Panc1 (cell line): ENCODE results near the gene TRAK2. TPM values are rescaled to one million over a fixed set of nuclear protein-coding genes. Genes with fewer than 3 reads are reported as not detected.
"Not testable (repeated sequence)": the region's sequence is repeated elsewhere in the genome, so short reads cannot be mapped to it uniquely, and the experiment has no call there.

Experiments used
- ATAC-seq: fragments of 200-7000 bp; cut with Tn5 transposase; 2 replicates; pipeline ENCODE4 v1.9.1; 2020; ENCODE audit warnings: mild to moderate bottlenecking, moderate library complexity
- BruUV-seq: library from RNA; stranded (reverse); fragments of 400-500 nt; replicated peaks from 2 replicates; lab custom pipeline; 2021; lab: Mats Ljungman, UMichigan
- CTCF ChIA-PET: fragments of 300-600 bp; sonication (Branson Sonifier 250); formaldehyde crosslinking; loops from one replicate; lab custom pipeline; 2022; ENCODE audit warnings: antibody characterized with exemption; lab: Charles Lee
- POLR2A ChIA-PET: fragments of 300-600 bp; sonication (Branson Sonifier 250); formaldehyde crosslinking; loops from one replicate; lab custom pipeline; 2022; ENCODE audit warnings: antibody characterized with exemption; lab: Charles Lee
- DNase-seq: peaks from one replicate; pipeline ENCODE4 v3.0.0-alpha.2; 2010; ENCODE audit warnings: low read depth, low spot score
- H3K27ac ChIP-seq: 2 replicates; pipeline ENCODE4 v1.5.1; 2011; ENCODE audit warnings: mild to moderate bottlenecking, low read length, inconsistent platforms
- H3K27me3 ChIP-seq: fragments of 200-500 bp; sonication (Bioruptor generic); 2 replicates; pipeline ENCODE4 v1.6.0; 2014; ENCODE audit warnings: low read length, inconsistent platforms; ENCODE audit not compliant: control insufficient read depth, insufficient read depth
- H3K36me3 ChIP-seq: fragments of 200-500 bp; sonication (Bioruptor generic); 2 replicates; pipeline ENCODE4 v1.5.1; 2014; ENCODE audit warnings: inconsistent platforms, mild to moderate bottlenecking, low read length, moderate library complexity; ENCODE audit not compliant: control insufficient read depth, insufficient read depth
- H3K4me1 ChIP-seq: 2 replicates; pipeline ENCODE4 v1.5.1; 2011; ENCODE audit warnings: inconsistent platforms, mild to moderate bottlenecking, low read length, moderate library complexity; ENCODE audit not compliant: control insufficient read depth, insufficient read depth
- H3K4me3 ChIP-seq, 2 experiments: 2 replicates each; pipeline ENCODE4 v1.5.1; 2011 to 2012; ENCODE audit warnings: low read depth in 2 of 2, low read length in 2 of 2, mild to moderate bottlenecking in 2 of 2, inconsistent platforms in 1 of 2, moderate library complexity in 1 of 2
- H3K9me3 ChIP-seq: fragments of 200-500 bp; sonication (Bioruptor generic); 2 replicates; pipeline ENCODE4 v1.5.1; 2014; ENCODE audit warnings: low read depth, mild to moderate bottlenecking, inconsistent platforms, low read length, moderate library complexity; ENCODE audit not compliant: control insufficient read depth, insufficient read depth
- POLR2AphosphoS5 ChIP-seq: IDR thresholded peaks from 2 replicates; pipeline ENCODE4 v1.6.1; 2012; ENCODE audit warnings: mild to moderate bottlenecking, low read depth, low read length, moderate library complexity
- SIN3A ChIP-seq: IDR thresholded peaks from 2 replicates; pipeline ENCODE4 v1.6.1; 2012; ENCODE audit warnings: low read depth, mild to moderate bottlenecking, low read length, moderate library complexity, borderline replicate concordance; ENCODE audit not compliant: insufficient read depth
- TCF7L2 ChIP-seq: IDR thresholded peaks from 2 replicates; pipeline ENCODE4 v1.6.1; 2011; ENCODE audit warnings: mild to moderate bottlenecking, low read depth, low read length, inconsistent platforms
- in situ Hi-C: cut with HindIII; loops from 2 replicates; pipeline ENCODE4 v1.10.0; 2016; ENCODE audit warnings: low sequenced_read_pairs, low pct_unique_long_range_greater_than_20kb
- intact Hi-C: fragments of 100-400 bp; cut with micrococcal nuclease; formaldehyde crosslinking; loops from one replicate; pipeline ENCODE4 v1.10.0; 2022; ENCODE audit not compliant: unreplicated experiment
- total RNA-seq: library from RNA; stranded (reverse); gene quantifications from one replicate; pipeline ENCODE4 v1.2.1, GENCODE V29; 2021; ENCODE audit not compliant: unreplicated experiment
- TF ChIP-seq, protein P1 (sequence below): fragments of 450-650 bp; IDR thresholded peaks from 2 replicates; pipeline ENCODE4 v1.5.1; 2017; ENCODE audit warnings: mild to moderate bottlenecking
- TF ChIP-seq, protein P2 (sequence below), 2 experiments: IDR thresholded peaks; 2 replicates each; pipeline ENCODE4 v1.6.1; 2011 to 2012; ENCODE audit warnings: low read depth in 2 of 2, control low read depth in 1 of 2, low read length in 1 of 2, mild to moderate bottlenecking in 1 of 2, moderate library complexity in 1 of 2; ENCODE audit not compliant: insufficient read depth in 1 of 2

TRAK2 gene
- total RNA-seq, 1 experiment from 2014 or later: 35.7 TPM

DNA sequence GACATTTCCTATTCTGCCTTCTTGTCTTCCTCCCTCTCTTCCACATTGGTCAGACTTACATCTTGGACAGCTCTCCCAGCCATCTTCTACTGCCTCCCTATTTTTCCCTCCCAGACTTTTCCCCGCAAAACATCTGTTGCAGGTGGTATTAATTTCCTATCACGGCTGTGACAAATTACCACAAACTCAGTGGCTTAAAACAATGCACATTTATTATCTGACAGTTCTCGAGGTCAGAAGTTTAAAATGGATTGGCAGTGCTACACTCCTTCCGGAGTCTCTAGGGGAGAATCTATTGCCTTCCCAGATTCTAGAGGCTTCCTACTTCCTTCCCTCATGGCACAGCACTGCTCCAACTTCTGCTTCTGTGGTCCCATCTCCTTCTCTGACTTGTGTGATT, 33.5 kb upstream of the TRAK2 start:
- BruUV-seq: no TSS peak
- DNase-seq: no peak

DNA sequence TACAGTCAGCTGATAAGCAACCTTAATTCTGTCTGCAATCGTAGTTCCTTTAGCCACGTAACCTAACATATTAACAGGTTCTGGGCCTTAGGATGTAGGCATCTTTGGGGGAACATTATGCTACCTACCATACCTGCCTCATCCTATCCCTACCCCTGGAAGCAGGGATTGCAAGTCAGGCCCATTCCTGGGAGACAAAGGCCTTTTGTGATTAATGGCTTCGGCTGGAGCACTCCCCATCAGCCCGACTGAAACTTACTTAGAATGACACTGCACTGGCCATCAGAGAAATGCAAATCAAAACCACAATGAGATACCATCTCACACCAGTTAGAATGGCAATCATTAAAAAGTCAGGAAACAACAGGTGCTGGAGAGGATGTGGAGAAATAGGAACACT, 32.5 kb upstream of the TRAK2 start:
- H3K27me3 ChIP-seq, ATAC-seq, DNase-seq, H3K4me1 ChIP-seq, H3K36me3 ChIP-seq, CTCF ChIA-PET, intact Hi-C loops, BruUV-seq, H3K4me3 ChIP-seq, H3K9me3 ChIP-seq, POLR2A ChIA-PET, in situ Hi-C loops, H3K27ac ChIP-seq: not testable (repeated sequence)

More for the DNA sequence above, 33.5 kb upstream of the TRAK2 start:
- Histone ChIP-seq H3K27me3 (no peaks in the 10 kb centered on the region; the same call in 1 of the 2 replicates), H3K36me3 (no peaks in the 10 kb centered on the region; the same call in 1 of the 2 replicates), H3K4me1 (no peaks in the 10 kb centered on the region), H3K4me3 (no peak overlapping the region), H3K9me3 (no peaks in the 10 kb centered on the region), H3K27ac (no peak overlapping the region)
- POLR2A ChIA-PET: no interaction called here
- intact Hi-C loops: no loop called here
- no peak for ATAC-seq
- in situ Hi-C loops: no loop called here
- CTCF ChIA-PET: no interaction called here
- TF ChIP-seq, protein P1, sequence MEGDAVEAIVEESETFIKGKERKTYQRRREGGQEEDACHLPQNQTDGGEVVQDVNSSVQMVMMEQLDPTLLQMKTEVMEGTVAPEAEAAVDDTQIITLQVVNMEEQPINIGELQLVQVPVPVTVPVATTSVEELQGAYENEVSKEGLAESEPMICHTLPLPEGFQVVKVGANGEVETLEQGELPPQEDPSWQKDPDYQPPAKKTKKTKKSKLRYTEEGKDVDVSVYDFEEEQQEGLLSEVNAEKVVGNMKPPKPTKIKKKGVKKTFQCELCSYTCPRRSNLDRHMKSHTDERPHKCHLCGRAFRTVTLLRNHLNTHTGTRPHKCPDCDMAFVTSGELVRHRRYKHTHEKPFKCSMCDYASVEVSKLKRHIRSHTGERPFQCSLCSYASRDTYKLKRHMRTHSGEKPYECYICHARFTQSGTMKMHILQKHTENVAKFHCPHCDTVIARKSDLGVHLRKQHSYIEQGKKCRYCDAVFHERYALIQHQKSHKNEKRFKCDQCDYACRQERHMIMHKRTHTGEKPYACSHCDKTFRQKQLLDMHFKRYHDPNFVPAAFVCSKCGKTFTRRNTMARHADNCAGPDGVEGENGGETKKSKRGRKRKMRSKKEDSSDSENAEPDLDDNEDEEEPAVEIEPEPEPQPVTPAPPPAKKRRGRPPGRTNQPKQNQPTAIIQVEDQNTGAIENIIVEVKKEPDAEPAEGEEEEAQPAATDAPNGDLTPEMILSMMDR: no peak
- no peak for TF ChIP-seq POLR2AphosphoS5
- no peak for TF ChIP-seq SIN3A
- TF ChIP-seq, protein P2, sequence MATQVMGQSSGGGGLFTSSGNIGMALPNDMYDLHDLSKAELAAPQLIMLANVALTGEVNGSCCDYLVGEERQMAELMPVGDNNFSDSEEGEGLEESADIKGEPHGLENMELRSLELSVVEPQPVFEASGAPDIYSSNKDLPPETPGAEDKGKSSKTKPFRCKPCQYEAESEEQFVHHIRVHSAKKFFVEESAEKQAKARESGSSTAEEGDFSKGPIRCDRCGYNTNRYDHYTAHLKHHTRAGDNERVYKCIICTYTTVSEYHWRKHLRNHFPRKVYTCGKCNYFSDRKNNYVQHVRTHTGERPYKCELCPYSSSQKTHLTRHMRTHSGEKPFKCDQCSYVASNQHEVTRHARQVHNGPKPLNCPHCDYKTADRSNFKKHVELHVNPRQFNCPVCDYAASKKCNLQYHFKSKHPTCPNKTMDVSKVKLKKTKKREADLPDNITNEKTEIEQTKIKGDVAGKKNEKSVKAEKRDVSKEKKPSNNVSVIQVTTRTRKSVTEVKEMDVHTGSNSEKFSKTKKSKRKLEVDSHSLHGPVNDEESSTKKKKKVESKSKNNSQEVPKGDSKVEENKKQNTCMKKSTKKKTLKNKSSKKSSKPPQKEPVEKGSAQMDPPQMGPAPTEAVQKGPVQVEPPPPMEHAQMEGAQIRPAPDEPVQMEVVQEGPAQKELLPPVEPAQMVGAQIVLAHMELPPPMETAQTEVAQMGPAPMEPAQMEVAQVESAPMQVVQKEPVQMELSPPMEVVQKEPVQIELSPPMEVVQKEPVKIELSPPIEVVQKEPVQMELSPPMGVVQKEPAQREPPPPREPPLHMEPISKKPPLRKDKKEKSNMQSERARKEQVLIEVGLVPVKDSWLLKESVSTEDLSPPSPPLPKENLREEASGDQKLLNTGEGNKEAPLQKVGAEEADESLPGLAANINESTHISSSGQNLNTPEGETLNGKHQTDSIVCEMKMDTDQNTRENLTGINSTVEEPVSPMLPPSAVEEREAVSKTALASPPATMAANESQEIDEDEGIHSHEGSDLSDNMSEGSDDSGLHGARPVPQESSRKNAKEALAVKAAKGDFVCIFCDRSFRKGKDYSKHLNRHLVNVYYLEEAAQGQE (IDR thresholded peaks at IDR 0.05; ENCODE audit: insufficient read depth in 1 of 2, low read depth in 2 of 2, low read length in 1 of 2): no peak
- TF ChIP-seq TCF7L2: no peak

DNA sequence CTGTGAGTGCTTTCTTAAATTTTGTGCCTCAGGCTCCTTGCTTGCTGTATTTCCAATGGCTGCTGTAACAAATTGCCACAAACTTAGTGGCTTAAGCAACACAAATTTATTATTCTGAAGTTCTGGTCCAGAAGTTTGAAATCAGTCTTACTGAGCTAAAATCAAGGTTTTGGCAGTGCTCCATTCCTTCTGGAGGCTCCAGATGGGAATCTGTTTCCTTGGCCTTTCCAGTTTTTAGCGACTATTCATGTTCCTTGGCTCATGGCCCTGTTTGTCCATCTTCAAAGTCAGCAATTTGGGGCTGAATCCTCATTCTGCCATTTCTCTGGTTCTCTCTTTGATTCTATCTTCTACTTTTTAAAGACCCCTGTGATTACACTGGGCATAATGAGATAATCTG, 32.1 kb upstream of the TRAK2 start:
- H3K27ac ChIP-seq: no peak overlapping the region
- no peaks in the 10 kb centered on the region; the same call in 1 of the 2 replicates for H3K27me3 ChIP-seq
- H3K4me1 ChIP-seq: no peaks in the 10 kb centered on the region
- DNase-seq: no peak
- ChIA-PET POLR2A (no interaction called here), CTCF (no interaction called here)
- intact Hi-C loops (no loop called here), in situ Hi-C loops (no loop called here)
- no peak for ATAC-seq
- H3K36me3 ChIP-seq: peaks cover 2% of the 10 kb centered on the region; the same call in 1 of the 2 replicates
- no TSS peak for BruUV-seq
- no peaks in the 10 kb centered on the region for H3K9me3 ChIP-seq
- H3K4me3 ChIP-seq: no peak overlapping the region
- TF ChIP-seq POLR2AphosphoS5 (no peak), TCF7L2 (no peak), SIN3A (no peak)
- TF ChIP-seq, protein P1: no peak
- TF ChIP-seq, protein P2 (IDR thresholded peaks at IDR 0.05; ENCODE audit: insufficient read depth in 1 of 2, low read depth in 2 of 2, low read length in 1 of 2): no peak
